Muscle layer of colon (tissue), 2 donors: ENCODE measurements around the gene PSMA2.
"Not testable (repeated sequence)": the region's sequence is repeated elsewhere in the genome, so short reads cannot be mapped to it uniquely, and the experiment has no call there.

ENCODE experiments used
- H3K27ac ChIP-seq: one replicate; pipeline ENCODE4 v1.7.0; 2013; ENCODE audit warnings: low read depth, mild to moderate bottlenecking, low read length, moderate library complexity
- H3K27me3 ChIP-seq, 2 donors: one replicate each; pipeline ENCODE4 v1.7.0; 2013; ENCODE audit warnings: low read length in 2 of 2, mild to moderate bottlenecking in 2 of 2; ENCODE audit not compliant: insufficient read depth in 2 of 2, control insufficient read depth in 1 of 2
- H3K36me3 ChIP-seq: one replicate; pipeline ENCODE4 v1.7.0; 2013; ENCODE audit warnings: mild to moderate bottlenecking, low read length; ENCODE audit not compliant: insufficient read depth
- H3K4me1 ChIP-seq: one replicate; pipeline ENCODE4 v1.7.0; 2013; ENCODE audit warnings: mild to moderate bottlenecking, low read length; ENCODE audit not compliant: insufficient read depth
- H3K4me3 ChIP-seq, 2 donors: one replicate each; pipeline ENCODE4 v1.7.0; 2013; ENCODE audit warnings: low read length in 2 of 2, low read depth in 1 of 2, mild to moderate bottlenecking in 1 of 2, moderate library complexity in 1 of 2
- H3K9ac ChIP-seq: one replicate; pipeline ENCODE4 v1.7.0; 2013; ENCODE audit warnings: low read length
- H3K9me3 ChIP-seq: one replicate; pipeline ENCODE4 v1.7.0; 2013; ENCODE audit warnings: mild to moderate bottlenecking, low read length
- donor health status: abdominal sarcoma.
- donor health status: Adenocarcinoma of cecum.

PSMA2 gene

GRCh38 chr7:42886893-42887505 is 45.0 kb downstream of the PSMA2 start:
- Histone ChIP-seq H3K9ac (no peak overlapping the region), H3K4me1 (peaks cover 8% of the 10 kb centered on the region), H3K9me3 (no peaks in the 10 kb centered on the region), H3K36me3 (no peaks in the 10 kb centered on the region), H3K27ac (no peak overlapping the region), H3K27me3 (no peaks in the 10 kb centered on the region), H3K4me3 (no peak overlapping the region)

- no peak overlapping the region for H3K4me3 ChIP-seq
- H3K27ac ChIP-seq, result no peak overlapping the region
- H3K9ac ChIP-seq, result no peak overlapping the region
- no peaks in the 10 kb centered on the region for H3K9me3 ChIP-seq
- no peaks in the 10 kb centered on the region for H3K36me3 ChIP-seq
- H3K27me3 ChIP-seq, result no peaks in the 10 kb centered on the region
- H3K4me1 ChIP-seq, result peaks cover 8% of the 10 kb centered on the region
Measured at GRCh38 chr7:42886129-42886528, 45.8 kb downstream of the PSMA2 start.

GRCh38 chr7:42885183-42885582 is 46.8 kb downstream of the PSMA2 start:
- H3K9ac ChIP-seq, H3K27me3 ChIP-seq, H3K27ac ChIP-seq, H3K4me1 ChIP-seq, H3K4me3 ChIP-seq, H3K9me3 ChIP-seq, H3K36me3 ChIP-seq: not testable (repeated sequence)

GRCh38 chr7:42883950-42884349 is 48.0 kb downstream of the PSMA2 start:
- no peaks in the 10 kb centered on the region for H3K27me3 ChIP-seq
- H3K36me3 ChIP-seq, result no peaks in the 10 kb centered on the region
- no peak overlapping the region for H3K9ac ChIP-seq
- no peak overlapping the region for H3K27ac ChIP-seq
- no peak overlapping the region for H3K4me3 ChIP-seq
- no peaks in the 10 kb centered on the region for H3K9me3 ChIP-seq
- H3K4me1 ChIP-seq, result peaks cover 8% of the 10 kb centered on the region

- Histone ChIP-seq H3K9me3 (no peaks in the 10 kb centered on the region), H3K27ac (no peak overlapping the region), H3K27me3 (no peaks in the 10 kb centered on the region), H3K36me3 (no peaks in the 10 kb centered on the region), H3K9ac (no peak overlapping the region), H3K4me1 (no peaks in the 10 kb centered on the region), H3K4me3 (no peak overlapping the region)
Measured at GRCh38 chr7:42880392-42880791, 51.6 kb downstream of the PSMA2 start.

- no peak overlapping the region for H3K4me3 ChIP-seq
- no peaks in the 10 kb centered on the region for H3K9me3 ChIP-seq
- no peak overlapping the region for H3K9ac ChIP-seq
- H3K27me3 ChIP-seq, result no peaks in the 10 kb centered on the region
- no peaks in the 10 kb centered on the region for H3K36me3 ChIP-seq
- H3K4me1 ChIP-seq, result no peaks in the 10 kb centered on the region
- H3K27ac ChIP-seq, result no peak overlapping the region
Measured at GRCh38 chr7:42878303-42878702, 53.7 kb downstream of the PSMA2 start.

- no peaks in the 10 kb centered on the region for H3K4me1 ChIP-seq
- no peaks in the 10 kb centered on the region for H3K9me3 ChIP-seq
- no peaks in the 10 kb centered on the region for H3K27me3 ChIP-seq
- H3K36me3 ChIP-seq, result no peaks in the 10 kb centered on the region
- H3K4me3 ChIP-seq, result no peak overlapping the region
- no peak overlapping the region for H3K9ac ChIP-seq
- no peak overlapping the region for H3K27ac ChIP-seq
Measured at GRCh38 chr7:42877862-42878261, 54.1 kb downstream of the PSMA2 start.

GRCh38 chr7:42876182-42877068 is 55.5 kb downstream of the PSMA2 start:
- no peak overlapping the region for H3K9ac ChIP-seq

GRCh38 chr7:42869131-42870020 is 62.6 kb downstream of the PSMA2 start:
- H3K9me3 ChIP-seq, result no peaks in the 10 kb centered on the region
- H3K4me3 ChIP-seq, result no peak overlapping the region
- H3K36me3 ChIP-seq, result no peaks in the 10 kb centered on the region
- no peak overlapping the region for H3K9ac ChIP-seq
- H3K27me3 ChIP-seq, result no peaks in the 10 kb centered on the region
- no peaks in the 10 kb centered on the region for H3K4me1 ChIP-seq
- no peak overlapping the region for H3K27ac ChIP-seq

More at GRCh38 chr7:42876182-42877068, 55.5 kb downstream of the PSMA2 start:
- H3K36me3 ChIP-seq, result no peaks in the 10 kb centered on the region
- H3K9me3 ChIP-seq, result no peaks in the 10 kb centered on the region
- no peaks in the 10 kb centered on the region for H3K27me3 ChIP-seq
- no peak overlapping the region for H3K4me3 ChIP-seq
- H3K4me1 ChIP-seq, result no peaks in the 10 kb centered on the region
- no peak overlapping the region for H3K27ac ChIP-seq

GRCh38 chr7:42868480-42868879 is 63.5 kb downstream of the PSMA2 start:
- no peaks in the 10 kb centered on the region for H3K27me3 ChIP-seq
- H3K4me1 ChIP-seq, result no peaks in the 10 kb centered on the region
- no peak overlapping the region for H3K27ac ChIP-seq
- no peaks in the 10 kb centered on the region for H3K9me3 ChIP-seq
- H3K9ac ChIP-seq, result no peak overlapping the region
- no peaks in the 10 kb centered on the region for H3K36me3 ChIP-seq
- no peak overlapping the region for H3K4me3 ChIP-seq
